ENCODE data around the gene OGG1. TPM values are rescaled to one million over a fixed set of nuclear protein-coding genes. Genes with fewer than 3 reads are reported as not detected.

OGG1 gene
- total and polyA plus RNA-seq, 9 of the 15 experiments (the other 6 are each of a cell fraction or from before 2014, with no cell fraction given), result 6.6 to 33.0 (median 24.4) TPM

DNA sequence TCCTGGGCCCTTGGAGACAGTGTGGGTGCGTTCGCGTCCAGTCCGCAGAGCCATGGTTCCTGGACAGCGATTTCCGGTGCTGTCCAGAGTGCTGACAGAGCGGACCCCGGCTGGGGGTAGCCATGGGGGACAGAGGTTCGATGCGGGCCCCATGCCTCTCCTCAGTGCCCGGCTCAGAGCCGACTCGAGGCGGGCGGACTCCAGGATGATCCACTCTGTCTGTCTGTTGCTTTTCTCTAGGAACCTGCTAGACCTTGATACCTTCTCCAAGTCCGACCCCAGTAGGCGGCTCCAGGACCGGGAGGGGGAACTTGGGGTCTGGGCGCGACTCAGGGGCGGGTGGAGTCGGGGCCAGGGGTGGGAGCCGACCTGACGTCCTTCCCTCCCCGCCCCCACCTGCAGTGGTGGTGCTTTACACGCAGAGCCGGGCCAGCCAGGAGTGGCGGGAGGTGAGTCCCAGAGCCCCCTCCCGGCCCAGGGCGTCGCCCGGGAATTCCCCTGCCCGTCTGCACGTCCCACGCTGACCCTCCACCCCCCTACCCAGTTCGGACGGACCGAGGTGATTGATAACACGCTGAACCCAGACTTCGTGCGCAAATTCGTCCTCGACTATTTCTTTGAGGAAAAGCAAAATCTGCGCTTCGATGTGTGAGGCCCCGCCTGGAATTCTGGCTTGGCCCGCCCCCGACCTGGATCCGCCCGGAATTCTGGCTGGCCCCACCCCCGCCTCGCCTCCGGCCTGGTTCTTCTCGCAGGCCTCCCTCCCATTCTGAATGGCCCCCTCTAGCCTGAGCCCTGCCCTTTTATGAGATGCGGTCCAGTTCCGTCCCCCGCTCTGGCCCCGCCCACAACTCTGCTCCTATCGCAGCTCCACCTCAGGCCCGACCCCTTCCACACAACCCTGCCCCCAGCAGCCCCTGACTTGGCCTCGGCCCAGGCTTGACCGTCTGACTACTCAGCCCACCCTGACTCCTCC lies 45.1 kb upstream of the OGG1 start (continued):
- TF ChIP-seq, protein P1, sequence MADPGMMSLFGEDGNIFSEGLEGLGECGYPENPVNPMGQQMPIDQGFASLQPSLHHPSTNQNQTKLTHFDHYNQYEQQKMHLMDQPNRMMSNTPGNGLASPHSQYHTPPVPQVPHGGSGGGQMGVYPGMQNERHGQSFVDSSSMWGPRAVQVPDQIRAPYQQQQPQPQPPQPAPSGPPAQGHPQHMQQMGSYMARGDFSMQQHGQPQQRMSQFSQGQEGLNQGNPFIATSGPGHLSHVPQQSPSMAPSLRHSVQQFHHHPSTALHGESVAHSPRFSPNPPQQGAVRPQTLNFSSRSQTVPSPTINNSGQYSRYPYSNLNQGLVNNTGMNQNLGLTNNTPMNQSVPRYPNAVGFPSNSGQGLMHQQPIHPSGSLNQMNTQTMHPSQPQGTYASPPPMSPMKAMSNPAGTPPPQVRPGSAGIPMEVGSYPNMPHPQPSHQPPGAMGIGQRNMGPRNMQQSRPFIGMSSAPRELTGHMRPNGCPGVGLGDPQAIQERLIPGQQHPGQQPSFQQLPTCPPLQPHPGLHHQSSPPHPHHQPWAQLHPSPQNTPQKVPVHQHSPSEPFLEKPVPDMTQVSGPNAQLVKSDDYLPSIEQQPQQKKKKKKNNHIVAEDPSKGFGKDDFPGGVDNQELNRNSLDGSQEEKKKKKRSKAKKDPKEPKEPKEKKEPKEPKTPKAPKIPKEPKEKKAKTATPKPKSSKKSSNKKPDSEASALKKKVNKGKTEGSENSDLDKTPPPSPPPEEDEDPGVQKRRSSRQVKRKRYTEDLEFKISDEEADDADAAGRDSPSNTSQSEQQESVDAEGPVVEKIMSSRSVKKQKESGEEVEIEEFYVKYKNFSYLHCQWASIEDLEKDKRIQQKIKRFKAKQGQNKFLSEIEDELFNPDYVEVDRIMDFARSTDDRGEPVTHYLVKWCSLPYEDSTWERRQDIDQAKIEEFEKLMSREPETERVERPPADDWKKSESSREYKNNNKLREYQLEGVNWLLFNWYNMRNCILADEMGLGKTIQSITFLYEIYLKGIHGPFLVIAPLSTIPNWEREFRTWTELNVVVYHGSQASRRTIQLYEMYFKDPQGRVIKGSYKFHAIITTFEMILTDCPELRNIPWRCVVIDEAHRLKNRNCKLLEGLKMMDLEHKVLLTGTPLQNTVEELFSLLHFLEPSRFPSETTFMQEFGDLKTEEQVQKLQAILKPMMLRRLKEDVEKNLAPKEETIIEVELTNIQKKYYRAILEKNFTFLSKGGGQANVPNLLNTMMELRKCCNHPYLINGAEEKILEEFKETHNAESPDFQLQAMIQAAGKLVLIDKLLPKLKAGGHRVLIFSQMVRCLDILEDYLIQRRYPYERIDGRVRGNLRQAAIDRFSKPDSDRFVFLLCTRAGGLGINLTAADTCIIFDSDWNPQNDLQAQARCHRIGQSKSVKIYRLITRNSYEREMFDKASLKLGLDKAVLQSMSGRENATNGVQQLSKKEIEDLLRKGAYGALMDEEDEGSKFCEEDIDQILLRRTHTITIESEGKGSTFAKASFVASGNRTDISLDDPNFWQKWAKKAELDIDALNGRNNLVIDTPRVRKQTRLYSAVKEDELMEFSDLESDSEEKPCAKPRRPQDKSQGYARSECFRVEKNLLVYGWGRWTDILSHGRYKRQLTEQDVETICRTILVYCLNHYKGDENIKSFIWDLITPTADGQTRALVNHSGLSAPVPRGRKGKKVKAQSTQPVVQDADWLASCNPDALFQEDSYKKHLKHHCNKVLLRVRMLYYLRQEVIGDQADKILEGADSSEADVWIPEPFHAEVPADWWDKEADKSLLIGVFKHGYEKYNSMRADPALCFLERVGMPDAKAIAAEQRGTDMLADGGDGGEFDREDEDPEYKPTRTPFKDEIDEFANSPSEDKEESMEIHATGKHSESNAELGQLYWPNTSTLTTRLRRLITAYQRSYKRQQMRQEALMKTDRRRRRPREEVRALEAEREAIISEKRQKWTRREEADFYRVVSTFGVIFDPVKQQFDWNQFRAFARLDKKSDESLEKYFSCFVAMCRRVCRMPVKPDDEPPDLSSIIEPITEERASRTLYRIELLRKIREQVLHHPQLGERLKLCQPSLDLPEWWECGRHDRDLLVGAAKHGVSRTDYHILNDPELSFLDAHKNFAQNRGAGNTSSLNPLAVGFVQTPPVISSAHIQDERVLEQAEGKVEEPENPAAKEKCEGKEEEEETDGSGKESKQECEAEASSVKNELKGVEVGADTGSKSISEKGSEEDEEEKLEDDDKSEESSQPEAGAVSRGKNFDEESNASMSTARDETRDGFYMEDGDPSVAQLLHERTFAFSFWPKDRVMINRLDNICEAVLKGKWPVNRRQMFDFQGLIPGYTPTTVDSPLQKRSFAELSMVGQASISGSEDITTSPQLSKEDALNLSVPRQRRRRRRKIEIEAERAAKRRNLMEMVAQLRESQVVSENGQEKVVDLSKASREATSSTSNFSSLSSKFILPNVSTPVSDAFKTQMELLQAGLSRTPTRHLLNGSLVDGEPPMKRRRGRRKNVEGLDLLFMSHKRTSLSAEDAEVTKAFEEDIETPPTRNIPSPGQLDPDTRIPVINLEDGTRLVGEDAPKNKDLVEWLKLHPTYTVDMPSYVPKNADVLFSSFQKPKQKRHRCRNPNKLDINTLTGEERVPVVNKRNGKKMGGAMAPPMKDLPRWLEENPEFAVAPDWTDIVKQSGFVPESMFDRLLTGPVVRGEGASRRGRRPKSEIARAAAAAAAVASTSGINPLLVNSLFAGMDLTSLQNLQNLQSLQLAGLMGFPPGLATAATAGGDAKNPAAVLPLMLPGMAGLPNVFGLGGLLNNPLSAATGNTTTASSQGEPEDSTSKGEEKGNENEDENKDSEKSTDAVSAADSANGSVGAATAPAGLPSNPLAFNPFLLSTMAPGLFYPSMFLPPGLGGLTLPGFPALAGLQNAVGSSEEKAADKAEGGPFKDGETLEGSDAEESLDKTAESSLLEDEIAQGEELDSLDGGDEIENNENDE (IDR thresholded peaks at IDR 0.05; ENCODE audit: low read depth, low read length), result no peak
- TF ChIP-seq, protein P2, sequence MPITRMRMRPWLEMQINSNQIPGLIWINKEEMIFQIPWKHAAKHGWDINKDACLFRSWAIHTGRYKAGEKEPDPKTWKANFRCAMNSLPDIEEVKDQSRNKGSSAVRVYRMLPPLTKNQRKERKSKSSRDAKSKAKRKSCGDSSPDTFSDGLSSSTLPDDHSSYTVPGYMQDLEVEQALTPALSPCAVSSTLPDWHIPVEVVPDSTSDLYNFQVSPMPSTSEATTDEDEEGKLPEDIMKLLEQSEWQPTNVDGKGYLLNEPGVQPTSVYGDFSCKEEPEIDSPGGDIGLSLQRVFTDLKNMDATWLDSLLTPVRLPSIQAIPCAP (CRISPR knock-in tag; IDR thresholded peaks at IDR 0.05; ENCODE audit: borderline replicate concordance), result peak; percentile 80; the same call in 1 of the 2 replicates
- TF ChIP-seq EZH2 (IDR thresholded peaks at IDR 0.05; ENCODE audit: borderline replicate concordance, low read depth, low read length) (no peak), WHSC1 (IDR thresholded peaks at IDR 0.05; ENCODE audit: low read length) (no peak), TAF15 (IDR thresholded peaks at IDR 0.05; ENCODE audit: low read depth, low read length) (no peak), NRF1 (conservative IDR thresholded peaks at IDR 0.05 in 1 of 2, IDR thresholded peaks at IDR 0.05 in 1 of 2) (no peak), ZFPM2 (CRISPR knock-in tag; IDR thresholded peaks at IDR 0.05) (no peak), MYBL2 (IDR thresholded peaks at IDR 0.05; ENCODE audit: low read depth) (no peak), MYBL2 (CRISPR knock-in tag; IDR thresholded peaks at IDR 0.05; ENCODE audit: borderline replicate concordance) (no peak)
- TF ChIP-seq, protein P3, sequence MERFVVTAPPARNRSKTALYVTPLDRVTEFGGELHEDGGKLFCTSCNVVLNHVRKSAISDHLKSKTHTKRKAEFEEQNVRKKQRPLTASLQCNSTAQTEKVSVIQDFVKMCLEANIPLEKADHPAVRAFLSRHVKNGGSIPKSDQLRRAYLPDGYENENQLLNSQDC (CRISPR knock-in tag; IDR thresholded peaks at IDR 0.05), result no peak
- TF ChIP-seq, protein P4, sequence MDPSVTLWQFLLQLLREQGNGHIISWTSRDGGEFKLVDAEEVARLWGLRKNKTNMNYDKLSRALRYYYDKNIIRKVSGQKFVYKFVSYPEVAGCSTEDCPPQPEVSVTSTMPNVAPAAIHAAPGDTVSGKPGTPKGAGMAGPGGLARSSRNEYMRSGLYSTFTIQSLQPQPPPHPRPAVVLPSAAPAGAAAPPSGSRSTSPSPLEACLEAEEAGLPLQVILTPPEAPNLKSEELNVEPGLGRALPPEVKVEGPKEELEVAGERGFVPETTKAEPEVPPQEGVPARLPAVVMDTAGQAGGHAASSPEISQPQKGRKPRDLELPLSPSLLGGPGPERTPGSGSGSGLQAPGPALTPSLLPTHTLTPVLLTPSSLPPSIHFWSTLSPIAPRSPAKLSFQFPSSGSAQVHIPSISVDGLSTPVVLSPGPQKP (CRISPR knock-in tag; IDR thresholded peaks at IDR 0.05), result no peak
